HG03469 (cell line): ENCODE data around the gene PPP1R7.

Source experiments
- ATAC-seq: cut with Tn5 transposase; IDR thresholded peaks from one replicate; pipeline ENCODE4 v1.9.1; 2021; ENCODE audit warnings: mild to moderate bottlenecking, moderate library complexity, moderate number of reproducible peaks; ENCODE audit not compliant: unreplicated experiment

PPP1R7 gene

DNA sequence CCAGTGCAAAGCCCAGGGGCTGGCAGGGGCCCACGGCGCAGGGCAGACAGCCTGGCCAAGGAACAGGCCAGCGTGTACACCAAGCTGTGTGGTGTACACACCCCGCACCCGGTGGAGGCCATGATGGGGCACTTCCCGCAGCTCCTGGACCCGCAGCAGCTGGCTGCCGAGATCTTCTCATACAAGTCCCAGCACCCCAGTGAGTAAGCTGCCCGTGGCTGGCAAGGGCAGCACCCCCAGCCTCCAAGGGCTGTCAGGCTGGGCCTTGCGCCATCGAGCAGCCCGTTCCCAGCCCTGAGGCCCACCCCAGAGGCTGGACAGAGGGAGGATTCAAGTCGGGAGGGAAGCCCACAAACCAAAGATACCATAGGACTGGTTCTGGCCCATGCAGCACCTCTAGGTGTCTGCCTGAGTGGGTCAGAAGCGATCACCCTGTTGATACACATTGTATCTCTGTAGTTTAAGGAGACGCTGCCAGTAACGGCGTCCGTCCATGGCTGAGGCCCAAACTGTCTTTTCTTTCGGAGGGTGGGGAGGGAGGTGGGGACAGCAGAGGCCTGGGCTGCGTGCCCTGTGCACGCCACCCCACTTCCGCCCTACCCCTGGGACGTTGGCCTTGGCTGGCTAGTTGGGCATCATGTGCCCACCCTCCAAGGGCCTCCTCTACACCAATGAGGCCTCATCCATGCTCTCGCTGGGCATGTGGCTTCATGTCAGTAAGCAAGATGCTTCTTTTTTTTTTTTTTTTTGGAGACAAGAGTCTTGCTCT, 31.3 kb upstream of the PPP1R7 start:
- ATAC-seq, result no peak

DNA sequence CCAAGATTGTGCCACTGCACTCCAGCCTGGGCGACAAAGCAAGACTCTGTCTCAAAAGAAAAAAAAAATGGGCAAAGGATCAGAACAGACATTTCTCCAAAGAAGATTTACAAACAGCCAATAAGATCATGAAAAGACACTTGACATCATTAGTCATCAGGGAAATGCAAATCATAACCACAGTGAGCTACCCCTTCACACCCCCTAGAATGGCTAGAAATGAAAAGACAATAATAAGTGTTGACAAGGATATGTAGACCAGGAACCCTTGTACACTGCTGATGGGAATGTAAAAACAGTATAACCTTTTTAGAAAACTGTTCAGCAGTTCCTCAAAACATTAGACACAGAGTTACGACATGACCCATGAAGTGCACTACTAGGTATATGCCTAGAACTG, 29.8 kb upstream of the PPP1R7 start:
- ATAC-seq, result no peak

DNA sequence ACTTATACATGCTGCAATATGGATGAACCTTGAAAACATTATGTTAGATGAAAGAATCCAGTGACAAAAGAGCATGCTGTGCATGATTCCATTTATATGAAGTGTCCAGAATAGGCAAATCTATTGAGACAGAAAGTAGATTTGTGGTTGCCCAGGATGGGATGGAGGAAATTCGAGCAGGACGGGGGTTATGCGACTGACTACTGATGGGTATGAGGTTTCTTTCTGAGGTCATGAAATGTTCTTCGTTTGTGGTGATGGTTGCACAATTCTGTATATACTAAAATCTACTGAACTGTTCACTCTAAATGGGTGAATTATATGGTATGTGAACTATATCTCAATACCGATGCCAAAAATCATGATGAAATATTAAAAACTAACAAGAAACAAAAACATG, 29.3 kb upstream of the PPP1R7 start:
- no peak for ATAC-seq

DNA sequence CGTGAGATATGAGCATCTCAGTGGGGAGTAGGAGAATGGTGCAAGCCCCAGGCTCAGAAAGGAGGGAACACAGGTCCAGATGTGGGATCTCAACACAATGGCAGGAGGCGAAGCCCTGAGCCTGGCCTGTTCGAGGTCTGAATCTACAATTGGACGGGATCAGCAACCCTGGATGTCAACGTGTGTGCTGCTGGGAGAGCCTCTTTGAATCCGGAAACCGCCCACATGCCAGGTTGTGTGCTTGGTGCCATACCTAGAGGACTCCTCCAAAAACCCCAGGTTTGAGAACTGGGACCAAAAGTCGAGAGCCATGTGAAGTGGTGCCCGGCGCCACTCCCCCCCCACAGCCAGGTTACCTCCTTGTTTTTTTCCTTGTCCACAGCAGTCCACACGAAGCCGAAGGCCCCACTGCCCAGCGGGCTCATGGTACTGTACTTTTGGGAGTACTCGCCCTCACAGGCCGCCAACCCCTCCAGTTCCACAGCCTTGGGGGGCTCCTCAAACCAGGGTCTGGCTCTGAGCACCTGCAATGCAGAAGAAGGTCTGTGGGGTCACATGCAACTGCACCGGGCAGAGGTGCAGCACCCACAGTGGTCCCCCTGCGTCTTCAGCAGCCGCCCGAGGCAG, 27.8 kb upstream of the PPP1R7 start:
- no peak for ATAC-seq

DNA sequence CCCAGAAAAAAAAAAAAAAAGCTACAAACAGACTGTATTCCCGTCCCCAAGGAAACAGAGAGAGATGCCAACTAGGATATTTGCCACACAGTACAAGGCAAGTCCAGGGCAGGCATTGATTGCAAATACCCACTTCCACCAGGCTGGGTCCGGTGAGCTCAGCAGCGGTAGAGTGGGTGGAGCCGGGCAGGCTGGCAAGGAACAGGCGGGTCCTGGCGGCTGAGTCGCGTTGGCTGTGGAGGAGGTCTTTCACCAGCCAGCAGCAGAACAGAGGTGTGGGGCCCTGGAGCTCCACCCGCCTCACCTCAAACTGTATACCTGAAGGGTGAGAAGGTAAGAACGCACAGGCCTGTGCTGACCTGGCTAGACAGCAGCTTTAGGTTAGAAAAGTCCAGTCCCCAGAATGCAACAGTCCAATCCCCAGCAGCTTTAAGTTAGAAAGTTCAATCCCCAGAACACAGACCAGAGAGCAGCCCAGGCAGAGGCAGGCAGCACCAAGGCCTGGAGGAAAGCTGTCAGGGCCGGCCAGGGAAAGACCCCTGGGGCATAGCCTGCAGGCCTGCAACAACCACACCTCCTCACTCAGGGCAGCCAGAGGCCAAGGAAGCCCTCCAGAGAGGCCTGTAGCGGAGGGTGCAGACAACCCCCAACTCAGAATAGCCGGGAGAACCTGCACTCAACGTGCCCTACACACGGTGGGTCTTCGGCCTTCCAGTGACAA, 26.3 kb upstream of the PPP1R7 start:
- no peak for ATAC-seq

DNA sequence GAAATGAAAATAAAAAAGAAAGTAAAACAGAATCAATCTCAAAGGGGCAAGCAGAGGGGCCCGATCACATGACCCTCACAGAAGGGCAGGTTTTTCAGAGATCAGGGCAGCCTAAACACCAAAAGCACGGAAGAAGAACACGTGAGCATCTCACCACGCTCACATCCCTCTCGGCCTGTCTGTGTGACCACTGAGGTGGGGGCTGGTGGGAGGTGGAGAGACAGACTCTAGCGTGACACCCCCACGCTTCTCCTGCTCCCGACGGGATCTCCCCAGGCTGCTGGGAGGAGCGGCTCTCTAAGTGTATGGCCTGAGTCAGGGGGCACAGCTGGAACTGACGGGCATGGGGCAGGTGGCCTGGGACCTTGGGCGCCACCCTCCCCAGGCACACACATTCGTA, 24.6 kb upstream of the PPP1R7 start:
- ATAC-seq, result no peak

DNA sequence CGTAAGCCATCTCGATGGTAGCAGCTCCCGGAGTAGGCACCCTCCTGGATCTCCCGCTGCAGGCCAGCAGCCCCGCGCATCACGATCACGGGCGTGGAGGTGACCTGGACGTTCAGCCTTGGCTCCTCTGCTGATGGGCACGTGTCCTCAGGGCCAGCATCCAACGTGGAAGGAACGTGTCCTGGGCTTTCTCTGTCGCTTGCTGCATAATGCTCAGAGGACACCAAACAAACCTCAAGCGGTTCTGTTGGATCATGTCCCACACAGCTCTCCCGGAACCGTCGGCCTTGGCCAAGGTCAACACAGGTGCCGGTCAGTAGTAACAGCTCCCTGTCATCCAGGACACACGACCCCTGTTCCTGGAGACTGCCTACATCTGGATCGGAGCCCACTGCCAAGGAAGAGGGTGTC, 24.1 kb upstream of the PPP1R7 start:
- no peak for ATAC-seq

DNA sequence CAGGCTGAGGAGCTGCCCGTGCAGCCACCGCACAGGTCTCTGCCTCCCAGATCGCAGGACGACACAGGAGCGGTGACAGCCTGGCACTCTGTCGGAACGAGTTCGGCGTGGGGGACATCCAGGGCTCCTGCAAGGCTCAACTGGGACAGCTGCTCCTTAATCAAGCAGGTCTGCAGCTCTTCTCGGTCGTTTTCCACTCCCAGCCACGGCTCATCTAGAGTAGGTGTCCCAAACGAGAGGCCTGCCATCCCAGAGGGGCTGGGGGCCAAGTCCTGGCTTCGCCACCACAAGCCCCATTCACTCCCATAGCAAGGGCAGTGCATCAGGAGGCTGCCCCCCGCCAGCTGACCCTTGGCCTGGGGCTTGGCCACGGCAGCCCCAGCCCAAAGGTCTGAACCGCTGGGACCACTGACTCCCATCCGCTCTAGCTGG, 23.5 kb upstream of the PPP1R7 start:
- no peak for ATAC-seq

DNA sequence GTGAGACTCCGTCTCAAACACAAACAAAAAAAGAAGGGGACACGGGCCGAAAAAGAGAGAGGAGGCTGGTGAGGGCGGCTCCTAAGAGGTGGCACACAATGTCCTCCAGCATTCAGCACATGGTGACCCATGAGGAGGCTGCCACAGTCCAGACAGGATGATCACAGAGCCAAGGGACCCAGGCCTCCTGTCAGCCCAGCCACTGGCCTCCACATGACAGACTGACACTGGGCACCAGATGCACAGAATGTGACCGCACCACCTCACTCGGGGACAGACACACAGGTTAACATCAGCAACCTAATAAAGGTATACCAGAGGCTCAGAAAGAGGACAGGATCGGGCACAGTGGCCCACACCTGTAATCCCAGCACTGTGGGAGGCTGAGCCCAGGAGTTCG, 22.0 kb upstream of the PPP1R7 start:
- ATAC-seq, result no peak

DNA sequence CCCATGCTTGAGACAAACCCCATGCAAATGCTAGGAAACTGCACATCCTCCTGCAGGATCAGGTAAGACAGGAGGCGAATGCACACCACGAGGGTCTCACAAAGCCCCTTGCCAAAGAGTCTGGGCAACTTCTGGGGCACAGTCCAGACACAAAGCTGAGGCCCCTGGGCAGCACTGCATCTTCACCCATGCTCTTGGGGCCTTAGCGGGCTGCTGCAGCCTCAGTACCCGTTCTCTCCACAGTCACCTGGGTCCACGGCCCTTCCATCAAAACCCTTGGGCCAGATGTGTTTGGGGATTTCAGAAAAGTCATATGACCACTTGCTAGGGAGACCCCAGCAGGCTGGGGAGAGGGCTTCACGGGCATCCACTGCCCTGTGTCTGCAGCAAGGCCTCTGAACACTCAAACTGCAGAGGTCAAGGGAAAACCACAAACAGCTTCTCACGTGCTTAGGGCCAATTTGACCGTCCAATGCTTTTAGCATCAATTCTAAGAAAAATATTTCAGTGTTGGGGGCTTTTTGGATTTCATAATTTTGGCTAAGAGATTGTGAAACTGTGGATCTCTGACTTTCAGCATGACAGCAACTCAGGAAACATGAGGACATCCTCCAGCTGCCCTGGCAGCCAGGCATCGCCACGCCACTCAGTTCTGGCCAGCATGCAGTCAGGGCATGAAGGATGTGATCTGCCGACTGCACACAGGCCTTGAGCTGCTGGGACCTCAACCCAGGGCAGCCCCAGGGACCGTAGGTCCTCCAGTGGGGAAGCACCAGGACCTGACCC, 21.0 kb upstream of the PPP1R7 start:
- no peak for ATAC-seq

DNA sequence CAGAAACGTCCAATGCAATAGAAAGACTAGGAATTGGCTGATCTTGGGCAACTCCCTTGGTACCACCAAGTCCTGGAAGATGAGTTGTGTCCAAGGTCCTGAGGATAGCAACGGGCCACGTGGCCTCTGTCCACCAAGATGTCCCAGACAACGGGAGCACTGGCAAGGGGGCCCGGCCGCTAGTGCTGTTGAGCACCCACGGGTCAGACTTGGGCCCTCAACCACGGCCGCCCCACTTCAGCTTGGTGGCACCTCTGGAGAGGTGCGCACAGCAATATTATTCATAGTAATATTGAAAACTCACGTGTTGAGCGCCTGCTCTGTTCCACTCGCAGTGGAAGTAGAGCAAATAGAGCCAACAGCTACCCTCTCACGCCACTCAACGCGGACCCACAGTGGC, 20.0 kb upstream of the PPP1R7 start:
- ATAC-seq, result no peak

DNA sequence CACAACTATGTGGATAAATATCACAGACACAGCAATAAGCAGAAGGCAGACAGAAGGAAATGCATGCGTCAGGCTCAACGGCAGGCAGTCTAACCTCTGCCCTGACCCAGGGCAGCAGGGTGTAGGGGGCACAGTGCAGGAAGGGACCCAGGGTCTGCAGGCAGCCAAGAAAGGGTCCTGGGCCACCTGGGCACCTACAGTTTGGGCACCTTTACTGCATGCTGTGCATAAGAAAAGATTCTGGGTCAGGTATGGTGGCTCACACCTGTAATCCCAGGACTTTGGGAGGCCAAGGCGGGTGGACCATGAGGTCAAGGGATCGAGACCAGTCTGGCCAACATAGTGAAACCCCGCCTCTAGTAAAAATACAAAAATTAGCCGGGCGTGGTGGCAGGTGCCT, 18.7 kb upstream of the PPP1R7 start:
- ATAC-seq, result no peak

DNA sequence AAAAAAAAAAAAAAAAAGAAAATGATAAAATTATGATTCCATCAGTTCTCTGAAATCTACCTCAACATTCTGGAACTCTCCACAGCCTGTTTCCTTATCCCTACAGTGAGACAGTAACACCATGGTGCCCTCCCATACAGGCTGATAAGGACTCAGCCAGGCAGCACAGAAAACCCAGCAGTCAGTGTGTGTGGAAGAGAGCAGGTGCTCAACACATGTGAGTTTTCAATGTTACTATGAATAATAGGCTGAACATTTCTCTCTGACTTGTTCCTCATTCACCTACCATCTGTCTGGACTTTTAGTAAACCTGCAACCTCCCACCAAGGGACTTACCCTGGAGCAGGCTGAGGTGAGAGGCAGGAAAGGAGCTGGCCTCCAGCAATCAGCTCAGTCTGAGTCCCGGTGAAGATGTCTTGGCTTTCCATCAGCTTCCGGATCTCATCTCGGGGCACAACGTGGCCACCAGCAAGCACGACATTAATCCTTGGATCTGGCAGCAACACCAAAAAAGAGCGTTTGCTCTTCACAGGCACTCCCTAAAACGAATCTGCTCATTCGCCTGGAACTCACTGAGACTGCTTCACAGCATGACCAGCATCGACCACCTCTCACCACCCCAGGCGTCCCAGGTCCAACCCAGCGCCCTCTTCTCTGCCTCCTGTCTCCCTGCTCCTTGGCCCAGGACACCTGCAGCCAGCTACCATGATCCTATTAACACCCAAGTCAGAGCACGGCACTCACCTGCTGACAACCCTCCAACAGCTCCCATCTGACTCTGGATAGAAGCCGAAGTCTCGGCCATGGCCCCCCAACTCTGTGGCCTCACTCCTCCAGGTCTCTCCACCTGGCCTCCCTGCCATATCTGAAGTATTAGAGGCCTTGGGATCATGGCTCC, 17.5 kb upstream of the PPP1R7 start:
- ATAC-seq, result no peak

DNA sequence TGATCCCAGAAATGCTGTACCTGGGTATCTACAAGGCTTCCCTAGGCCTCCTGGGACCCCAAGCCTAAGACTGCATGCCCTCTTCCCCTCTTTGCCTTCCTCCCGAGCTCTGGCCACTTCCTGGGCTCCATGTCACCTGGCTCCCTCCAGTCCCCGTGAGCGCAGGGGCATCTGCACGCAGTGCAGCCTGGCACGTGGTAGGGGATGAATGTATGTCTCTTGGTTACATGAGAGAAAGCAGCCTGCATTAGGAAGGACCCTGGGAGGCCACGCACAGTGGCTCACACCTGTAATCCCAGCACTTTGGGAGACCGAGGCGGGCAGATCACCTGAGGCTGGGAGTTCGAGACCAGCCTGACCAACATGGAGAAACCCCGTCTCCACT, 16.8 kb upstream of the PPP1R7 start:
- ATAC-seq, result no peak

DNA sequence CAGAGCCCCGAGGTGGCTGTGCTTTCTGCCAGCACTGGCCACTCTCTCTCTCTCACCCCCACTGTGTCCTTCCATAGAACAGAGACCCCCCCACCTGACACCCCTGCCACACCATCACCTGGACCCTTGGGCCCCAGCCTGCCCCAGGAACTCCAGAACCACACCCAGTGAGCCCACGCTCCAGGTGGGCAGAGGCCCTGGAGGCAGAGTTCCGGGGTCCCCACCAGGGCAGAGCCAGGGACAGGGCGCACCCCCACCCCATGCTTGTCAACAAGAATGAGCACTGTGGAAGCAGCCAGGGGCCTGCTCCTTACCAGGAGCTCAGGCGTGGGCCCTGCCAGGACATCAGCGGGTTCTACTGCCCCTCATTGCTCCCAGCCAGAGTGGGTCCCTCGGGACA, 15.6 kb upstream of the PPP1R7 start:
- no peak for ATAC-seq

DNA sequence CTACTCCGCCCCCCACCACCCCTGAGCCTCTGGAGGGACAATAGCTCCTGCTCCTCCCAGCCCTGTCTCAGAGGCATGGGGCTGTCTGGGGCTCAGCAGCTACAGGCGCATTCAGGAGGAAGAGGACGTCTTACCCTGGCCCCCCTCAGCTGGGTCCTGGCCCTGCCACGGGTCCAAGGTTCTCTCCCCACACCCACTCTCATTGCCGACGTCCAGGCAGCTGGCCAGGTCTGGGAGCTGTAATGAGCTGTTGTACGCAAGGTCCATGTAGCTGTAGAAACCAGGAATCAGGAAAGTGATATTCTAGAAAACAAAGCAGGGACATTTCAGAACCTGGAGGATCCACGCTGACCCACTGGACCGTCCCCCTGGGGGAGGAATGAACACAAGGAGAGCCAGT, 14.5 kb upstream of the PPP1R7 start:
- ATAC-seq, result no peak

DNA sequence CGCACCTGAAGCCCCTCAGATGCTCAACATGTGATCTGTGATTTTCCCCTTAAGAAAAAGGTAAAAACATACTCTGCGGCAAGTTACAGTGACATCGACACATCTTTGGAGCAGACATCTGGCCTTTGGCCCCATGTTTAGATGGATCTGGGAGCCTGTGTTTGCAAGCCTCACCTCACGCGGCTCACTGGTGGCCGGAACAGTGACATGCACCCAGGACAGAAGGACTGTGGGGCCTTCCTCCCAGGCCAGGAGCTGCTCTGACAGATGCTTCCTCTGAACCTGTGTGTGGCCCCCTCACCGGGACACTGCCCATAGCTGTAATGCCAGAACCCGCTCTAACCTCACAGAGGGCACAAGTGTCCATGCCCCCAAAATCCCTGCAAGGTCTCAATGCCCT, 14.1 kb upstream of the PPP1R7 start:
- no peak for ATAC-seq

DNA sequence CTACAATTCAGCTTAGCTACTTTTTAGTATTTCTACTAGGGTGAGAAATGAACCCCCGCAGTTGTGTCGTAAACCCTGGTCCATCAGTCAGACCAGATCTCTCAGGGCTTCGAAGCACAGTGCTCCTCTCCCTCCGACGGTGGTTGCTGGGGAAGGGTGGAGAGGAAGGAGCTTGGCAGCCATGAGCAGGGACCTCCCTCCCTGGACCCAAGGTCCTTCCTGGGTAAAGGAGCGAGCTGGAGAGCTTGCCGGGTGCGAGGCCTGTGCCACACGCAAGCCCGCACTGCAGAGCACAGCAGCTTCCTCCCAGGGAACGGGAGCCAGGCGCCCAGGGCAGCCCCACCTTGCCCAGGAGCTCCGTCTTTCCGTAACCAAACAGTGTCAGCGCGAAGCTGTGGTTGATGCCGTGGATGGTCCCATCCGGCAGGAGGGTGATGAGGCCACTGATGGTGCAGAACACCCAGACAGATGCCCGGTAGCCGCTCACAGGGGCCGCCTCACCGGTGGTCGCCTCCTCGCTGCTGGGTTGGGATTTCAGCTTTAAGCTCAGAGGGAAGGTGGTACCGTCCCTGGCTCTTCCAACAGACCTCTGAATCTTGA, 13.5 kb upstream of the PPP1R7 start:
- ATAC-seq, result no peak

DNA sequence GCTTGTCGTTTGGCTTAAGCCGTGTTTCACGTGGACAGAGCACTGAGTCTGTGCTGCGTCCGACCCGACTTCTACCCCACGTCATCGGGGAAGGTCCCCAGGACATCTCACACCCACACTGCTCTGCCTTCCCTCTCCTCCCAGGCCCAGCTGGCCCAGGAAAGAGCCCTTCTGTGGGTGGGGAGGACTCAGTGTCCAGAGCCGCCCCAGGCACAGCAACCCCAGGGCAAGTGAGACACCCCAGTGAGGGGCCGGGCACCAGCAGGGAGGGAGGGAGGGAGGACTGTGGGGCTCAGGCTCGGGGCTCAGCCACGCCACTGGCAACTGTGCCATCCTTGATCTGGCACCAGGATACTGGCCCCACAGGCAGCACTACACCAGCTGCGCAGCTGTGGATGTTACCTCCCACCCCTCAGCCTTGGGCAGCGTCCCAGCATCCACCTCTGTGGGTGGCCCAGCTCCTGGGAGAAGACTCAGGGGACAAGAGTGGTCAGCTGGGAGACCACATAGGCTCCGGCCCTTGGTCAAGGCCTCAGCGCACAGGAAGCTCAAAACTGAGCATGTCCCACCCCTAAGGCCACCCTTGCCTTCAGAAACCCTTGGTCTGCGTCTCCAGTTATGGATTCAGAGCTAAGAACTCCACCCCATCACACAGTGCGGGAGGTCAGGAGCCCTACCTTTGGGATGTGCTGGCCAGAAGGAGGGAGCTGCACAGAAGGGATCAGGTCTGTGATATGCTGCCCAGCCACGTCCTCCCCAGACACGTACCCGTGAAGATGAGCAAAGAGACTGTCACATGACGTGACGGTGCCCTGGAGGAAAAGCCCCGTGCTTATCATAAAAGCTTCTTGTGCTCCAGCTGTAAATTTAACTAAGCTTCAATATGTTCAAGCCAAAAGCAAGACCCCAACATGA, 12.7 kb upstream of the PPP1R7 start:
- ATAC-seq, result no peak
